ENCODE measurements around the gene GJA3. TPM values are rescaled to one million over a fixed set of nuclear protein-coding genes. Genes with fewer than 3 reads are reported as not detected.
A peak's percentile ranks its signal among the peaks of the same experiment; 100 is the strongest.

The GJA3 gene
- total RNA-seq, 4 donors from 2014 or later: 0.14 TPM; not detected in 3

DNA sequence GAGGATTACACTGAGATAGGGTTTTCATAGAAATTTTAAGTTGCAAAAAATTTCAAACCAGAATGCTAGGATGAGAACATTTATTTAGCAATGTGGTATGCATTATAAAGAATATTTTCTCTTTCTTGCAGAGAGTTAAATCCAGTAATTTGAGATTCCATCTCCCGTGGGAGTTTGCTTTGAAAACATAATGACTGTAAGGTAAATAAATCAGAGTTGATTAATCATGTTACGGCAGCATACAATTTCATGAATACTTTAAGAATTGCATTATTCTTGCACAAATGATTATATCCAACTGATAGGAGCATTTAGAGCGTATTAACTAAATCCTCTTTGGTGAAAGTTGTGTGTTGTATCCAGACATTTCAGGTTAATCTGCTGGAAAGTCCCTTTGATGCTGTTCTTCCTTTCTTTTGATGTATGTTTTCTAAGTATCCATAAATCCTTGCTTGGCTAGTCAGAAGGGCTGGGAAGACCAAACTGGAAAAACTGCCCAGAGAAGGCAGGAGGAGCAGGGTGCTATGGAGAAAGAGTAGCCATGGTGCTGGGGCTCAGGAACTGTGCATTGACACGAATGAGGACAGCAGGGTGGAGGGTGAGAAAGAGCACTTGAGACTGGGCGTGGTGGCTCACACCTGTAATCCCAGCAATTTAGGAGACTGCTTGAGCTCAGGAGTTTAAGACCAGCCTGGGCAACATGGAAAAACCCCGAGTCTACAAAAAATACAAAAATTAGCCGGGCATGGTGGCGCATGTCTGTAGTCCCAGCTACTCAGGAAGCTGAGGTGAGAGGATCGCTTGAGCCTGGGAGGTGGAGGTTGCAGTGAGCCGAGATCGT is 4.8 kb upstream of the GJA3 start:
- Histone ChIP-seq H3K4me3 (no peak overlapping the region), H3K27me3 (peaks cover 36% of the 10 kb centered on the region), H3K36me3 (no peaks in the 10 kb centered on the region), H3K9me3 (no peaks in the 10 kb centered on the region), H3K27ac (no peak overlapping the region), H3K4me1 (peaks cover 0 to 17% (median 10%) of the 10 kb centered on the region in 4 donors)
- 72 to 73% methylated on average over 8 to 11 of the region's 11 CpGs for WGBS, 2 donors (ENCODE audit: low coverage in 1 of 2)
- in situ Hi-C loops (cut with MboI; ENCODE audit: low pct_ligation_motif_present in 1 of 4, low pct_unique_long_range_greater_than_20kb in 1 of 4, low sequenced_read_pairs in 3 of 4) (loop anchor here in 1 of 4 donors (25.0 kb wide), 1 partner anchor 228 kb away; no protein-coding TSS in a partner anchor), intact Hi-C loops (cut with DNase I; ENCODE audit: low total_unique reads) (loop anchor here (10.0 kb wide), 1 partner anchor 71 kb away; no protein-coding TSS in a partner anchor)
- TF ChIP-seq POLR2AphosphoS5 (IDR thresholded peaks at IDR 0.05) (no peak), POLR2A (IDR thresholded peaks at IDR 0.05) (no peak), EP300 (IDR thresholded peaks at IDR 0.05; ENCODE audit: low read depth) (no peak)
- TF ChIP-seq, protein P1, sequence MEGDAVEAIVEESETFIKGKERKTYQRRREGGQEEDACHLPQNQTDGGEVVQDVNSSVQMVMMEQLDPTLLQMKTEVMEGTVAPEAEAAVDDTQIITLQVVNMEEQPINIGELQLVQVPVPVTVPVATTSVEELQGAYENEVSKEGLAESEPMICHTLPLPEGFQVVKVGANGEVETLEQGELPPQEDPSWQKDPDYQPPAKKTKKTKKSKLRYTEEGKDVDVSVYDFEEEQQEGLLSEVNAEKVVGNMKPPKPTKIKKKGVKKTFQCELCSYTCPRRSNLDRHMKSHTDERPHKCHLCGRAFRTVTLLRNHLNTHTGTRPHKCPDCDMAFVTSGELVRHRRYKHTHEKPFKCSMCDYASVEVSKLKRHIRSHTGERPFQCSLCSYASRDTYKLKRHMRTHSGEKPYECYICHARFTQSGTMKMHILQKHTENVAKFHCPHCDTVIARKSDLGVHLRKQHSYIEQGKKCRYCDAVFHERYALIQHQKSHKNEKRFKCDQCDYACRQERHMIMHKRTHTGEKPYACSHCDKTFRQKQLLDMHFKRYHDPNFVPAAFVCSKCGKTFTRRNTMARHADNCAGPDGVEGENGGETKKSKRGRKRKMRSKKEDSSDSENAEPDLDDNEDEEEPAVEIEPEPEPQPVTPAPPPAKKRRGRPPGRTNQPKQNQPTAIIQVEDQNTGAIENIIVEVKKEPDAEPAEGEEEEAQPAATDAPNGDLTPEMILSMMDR (IDR thresholded peaks at IDR 0.05): no peak
- no peak for DNase-seq

DNA sequence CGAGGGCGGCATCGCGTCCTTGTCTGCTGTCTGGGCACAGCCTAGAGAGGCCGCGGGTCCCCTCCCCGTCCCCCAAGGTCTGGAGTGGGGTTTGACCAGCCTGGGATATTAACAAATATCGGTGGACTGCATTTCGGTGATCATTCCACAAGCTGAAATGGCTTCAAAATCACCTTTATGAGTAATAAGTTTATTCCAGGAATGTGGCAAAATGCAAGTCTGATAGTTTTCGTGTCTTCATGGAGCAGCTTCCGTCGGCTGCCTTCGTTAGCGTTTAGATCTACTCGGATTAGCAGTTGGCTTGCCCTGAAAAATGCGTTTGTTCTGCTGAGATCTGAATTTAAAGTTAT is 1.1 kb upstream of the GJA3 start:
- intact Hi-C loops (cut with DNase I; ENCODE audit: low total_unique reads) (loop anchor here (10.0 kb wide), 1 partner anchor 67 kb away; no protein-coding TSS in a partner anchor), in situ Hi-C loops (cut with MboI; ENCODE audit: low pct_ligation_motif_present in 1 of 4, low pct_unique_long_range_greater_than_20kb in 1 of 4, low sequenced_read_pairs in 3 of 4) (loop anchor here in 1 of 4 donors (25.0 kb wide), 1 partner anchor 225 kb away; no protein-coding TSS in a partner anchor)
- H3K4me3 ChIP-seq: peak overlapping the region in 1 of 4 donors; percentile 40
- WGBS, 2 donors (ENCODE audit: low coverage in 1 of 2): 65 to 79% methylated on average over 9 to 16 of the region's 16 CpGs
- H3K36me3 ChIP-seq: no peaks in the 10 kb centered on the region
- H3K27ac ChIP-seq: no peak overlapping the region
- H3K9me3 ChIP-seq: no peaks in the 10 kb centered on the region
- peaks cover 4 to 26% (median 16%) of the 10 kb centered on the region in 4 donors for H3K4me1 ChIP-seq
- DNase-seq: no peak
- TF ChIP-seq POLR2A (IDR thresholded peaks at IDR 0.05): no peak
- no peak for TF ChIP-seq EP300 (IDR thresholded peaks at IDR 0.05; ENCODE audit: low read depth)
- no peak for TF ChIP-seq POLR2AphosphoS5 (IDR thresholded peaks at IDR 0.05)
- TF ChIP-seq, protein P1 (IDR thresholded peaks at IDR 0.05): no peak
- peaks cover 73% of the 10 kb centered on the region for H3K27me3 ChIP-seq

DNA sequence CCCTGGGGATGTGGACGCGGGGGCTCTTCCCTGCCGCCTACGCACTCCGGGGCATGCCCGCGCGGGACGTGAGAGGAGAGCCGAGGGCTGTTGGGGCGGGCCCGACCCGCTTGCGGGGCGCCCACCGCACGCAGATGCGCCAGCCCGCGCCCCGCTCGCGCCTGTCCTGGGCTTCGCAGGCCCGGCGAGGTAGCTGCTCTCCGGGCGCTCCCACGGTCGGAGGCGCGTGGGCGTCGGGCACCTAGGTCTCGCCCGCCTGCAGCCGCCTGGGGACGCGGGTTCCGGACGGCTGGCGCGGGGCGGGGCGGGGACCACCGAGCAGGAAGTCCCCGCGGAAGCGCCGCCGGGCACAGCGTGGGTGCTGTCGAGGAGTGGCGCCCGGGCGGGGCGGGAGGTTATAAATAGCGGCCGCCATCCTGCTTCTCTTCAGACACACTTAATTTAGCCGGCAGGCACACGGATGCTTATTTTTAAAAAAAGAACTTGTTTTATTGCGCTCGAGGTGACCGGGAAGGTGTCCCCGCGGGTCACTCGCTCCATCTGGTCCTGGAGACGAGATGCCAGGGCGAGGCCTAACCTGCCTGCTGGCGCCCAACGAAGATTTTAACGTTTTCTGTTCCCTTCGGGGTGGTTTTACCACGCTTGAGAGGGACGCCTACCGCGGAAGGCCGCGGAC is 561 bp upstream of the GJA3 start:
- 2% methylated on average over 72 of the region's 79 CpGs; no CpG with 5 or more reads in 1 of the 2 donors for WGBS, 2 donors (ENCODE audit: low coverage in 1 of 2)
- TF ChIP-seq, protein P1 (IDR thresholded peaks at IDR 0.05): no peak
- no peak for TF ChIP-seq POLR2A (IDR thresholded peaks at IDR 0.05)
- in situ Hi-C loops (cut with MboI; ENCODE audit: low pct_ligation_motif_present in 1 of 4, low pct_unique_long_range_greater_than_20kb in 1 of 4, low sequenced_read_pairs in 3 of 4): loop anchor here in 1 of 4 donors (25.0 kb wide), 1 partner anchor 224 kb away; no protein-coding TSS in a partner anchor
- H3K27me3 ChIP-seq: peaks cover 78% of the 10 kb centered on the region
- peak; percentile 39 for DNase-seq
- no peaks in the 10 kb centered on the region for H3K9me3 ChIP-seq
- H3K27ac ChIP-seq: no peak overlapping the region
- peak overlapping the region in 3 of 4 donors; percentile 12 to 41 (median 40) for H3K4me3 ChIP-seq
- peaks cover 4 to 26% (median 16%) of the 10 kb centered on the region in 4 donors for H3K4me1 ChIP-seq
- intact Hi-C loops (cut with DNase I; ENCODE audit: low total_unique reads): loop anchor here (10.0 kb wide), 1 partner anchor 67 kb away; no protein-coding TSS in a partner anchor
- H3K36me3 ChIP-seq: no peaks in the 10 kb centered on the region

All from transverse colon (tissue), 4 donors.